HG03280 (cell line): Measurements from ENCODE around the gene ISYNA1.

Source experiments
- ATAC-seq: cut with Tn5 transposase; IDR thresholded peaks from one replicate; pipeline ENCODE4 v1.9.1; 2021; ENCODE audit warnings: mild to moderate bottlenecking, moderate library complexity; ENCODE audit not compliant: unreplicated experiment

The ISYNA1 gene

GRCh38 chr19:18433015-18433691 lies 4.8 kb downstream of the ISYNA1 start:
- ATAC-seq, result no peak

GRCh38 chr19:18432275-18433014 lies 5.5 kb downstream of the ISYNA1 start:
- no peak for ATAC-seq

DNA sequence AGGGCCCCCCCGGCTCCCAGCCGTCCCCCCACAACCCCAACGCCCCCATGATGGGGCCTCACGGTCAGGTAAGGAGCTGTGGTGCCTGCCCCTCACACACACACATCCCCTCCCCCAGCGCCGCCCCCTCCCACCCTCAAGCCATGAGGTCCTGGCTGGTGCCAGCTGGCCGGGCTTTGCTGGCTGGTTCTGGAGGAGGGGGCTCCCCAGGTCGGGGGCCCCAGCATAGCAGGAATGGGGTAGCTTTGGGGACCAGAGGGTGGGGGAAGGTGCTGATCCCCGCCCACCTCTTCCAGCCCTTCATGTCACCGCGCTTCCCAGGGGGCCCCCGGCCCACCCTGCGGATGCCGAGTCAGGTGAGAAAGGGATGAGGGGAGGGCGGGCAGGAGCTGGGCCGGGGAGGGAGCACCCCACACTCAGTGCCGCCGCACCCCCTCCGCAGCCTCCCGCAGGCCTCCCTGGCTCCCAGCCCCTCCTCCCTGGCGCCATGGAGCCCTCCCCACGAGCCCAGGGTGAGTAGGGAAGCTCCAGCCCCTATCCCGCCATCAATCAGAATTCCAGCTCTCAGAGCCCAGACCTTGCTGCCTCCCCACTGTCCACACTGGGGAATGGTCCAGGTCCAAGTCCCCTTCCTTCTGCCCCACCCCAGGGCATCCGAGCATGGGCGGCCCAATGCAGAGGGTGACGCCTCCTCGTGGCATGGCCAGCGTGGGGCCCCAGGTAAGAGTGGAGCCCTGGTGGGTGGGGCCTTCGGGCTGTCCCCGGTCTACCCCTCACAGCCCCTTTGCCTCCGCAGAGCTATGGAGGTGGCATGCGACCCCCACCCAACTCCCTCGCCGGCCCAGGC lies 6.4 kb downstream of the ISYNA1 start:
- no peak for ATAC-seq

- ATAC-seq, result no peak
Measured at GRCh38 chr19:18430417-18431144, 7.4 kb downstream of the ISYNA1 start.

DNA sequence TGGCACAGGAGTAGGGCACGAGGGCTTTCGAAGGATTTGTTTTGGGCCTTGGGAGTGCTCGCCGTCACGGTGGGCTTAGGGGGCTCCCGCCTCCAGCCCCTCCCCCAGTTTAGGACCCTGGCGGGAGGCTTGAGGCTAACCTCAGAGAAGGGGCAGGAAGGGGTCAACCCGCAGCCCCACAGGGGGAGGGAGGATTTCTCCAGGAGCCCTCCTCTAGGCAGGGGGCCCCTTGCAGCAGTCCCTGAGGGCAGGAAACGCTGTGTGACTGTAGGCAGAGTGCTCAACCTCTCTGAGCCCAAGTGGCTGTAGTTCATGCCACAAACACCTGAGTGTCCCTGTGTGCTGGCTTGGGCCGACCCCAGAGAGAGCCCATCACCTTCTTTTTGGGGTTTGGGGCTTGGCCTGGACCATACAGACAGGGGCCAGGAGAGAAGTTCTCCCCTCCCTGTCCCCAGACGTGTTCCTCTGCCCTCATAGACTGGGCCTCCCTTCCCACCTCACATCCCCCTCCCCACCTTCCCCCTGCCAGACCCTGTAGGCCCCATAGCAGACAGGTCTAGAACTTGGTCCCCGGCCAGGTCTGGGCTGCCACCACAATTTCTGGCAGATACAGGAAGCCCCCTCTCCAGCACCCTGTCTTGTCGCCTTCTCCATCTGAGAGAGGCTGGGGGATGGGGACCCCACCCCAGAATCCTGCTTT lies 8.1 kb downstream of the ISYNA1 start:
- no peak for ATAC-seq

DNA sequence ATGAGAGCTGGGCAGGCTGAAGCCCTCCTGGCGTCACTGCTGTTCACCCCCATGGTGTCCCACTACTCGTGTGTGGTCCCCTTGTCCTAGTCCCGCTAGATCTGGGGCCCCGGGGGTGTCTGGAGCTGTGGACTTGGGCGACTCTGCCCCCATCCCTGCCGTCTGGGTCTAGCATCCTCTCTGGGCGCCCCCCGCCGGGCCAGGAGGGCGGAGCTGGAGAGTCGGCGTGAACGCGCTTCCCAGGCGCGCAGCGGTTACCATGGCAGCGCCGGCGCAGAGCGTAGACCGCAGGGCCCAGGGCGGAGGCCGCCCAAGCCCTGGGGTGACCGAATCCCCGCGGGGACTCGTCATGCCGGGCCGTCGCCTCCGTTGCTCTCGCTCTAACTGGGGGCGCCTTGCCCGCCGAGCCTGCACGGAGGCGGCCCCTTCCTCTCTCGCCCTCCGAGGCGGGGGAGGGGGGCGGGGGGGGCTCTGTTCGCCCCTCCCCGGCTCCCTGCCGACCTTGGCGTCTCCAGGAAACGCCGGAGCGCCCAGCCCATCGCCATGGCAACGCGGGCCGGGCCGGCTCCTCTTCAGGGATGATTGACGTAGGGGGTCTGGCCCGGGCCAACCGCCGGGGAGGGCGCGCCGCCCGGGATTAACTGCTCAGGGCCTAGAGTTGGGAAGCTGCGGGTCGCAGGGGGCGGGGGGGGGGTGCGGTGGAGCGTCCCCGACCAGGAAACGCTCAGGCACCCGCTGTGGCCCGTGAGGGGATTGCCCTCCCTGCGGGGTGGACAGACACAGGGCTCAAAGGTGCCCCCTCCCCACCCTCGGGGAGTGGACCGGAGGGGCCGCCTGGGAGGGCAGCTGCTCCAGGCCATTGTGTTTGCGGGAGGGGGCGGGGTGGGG lies 8.9 kb downstream of the ISYNA1 start:
- peak; percentile 55 for ATAC-seq

DNA sequence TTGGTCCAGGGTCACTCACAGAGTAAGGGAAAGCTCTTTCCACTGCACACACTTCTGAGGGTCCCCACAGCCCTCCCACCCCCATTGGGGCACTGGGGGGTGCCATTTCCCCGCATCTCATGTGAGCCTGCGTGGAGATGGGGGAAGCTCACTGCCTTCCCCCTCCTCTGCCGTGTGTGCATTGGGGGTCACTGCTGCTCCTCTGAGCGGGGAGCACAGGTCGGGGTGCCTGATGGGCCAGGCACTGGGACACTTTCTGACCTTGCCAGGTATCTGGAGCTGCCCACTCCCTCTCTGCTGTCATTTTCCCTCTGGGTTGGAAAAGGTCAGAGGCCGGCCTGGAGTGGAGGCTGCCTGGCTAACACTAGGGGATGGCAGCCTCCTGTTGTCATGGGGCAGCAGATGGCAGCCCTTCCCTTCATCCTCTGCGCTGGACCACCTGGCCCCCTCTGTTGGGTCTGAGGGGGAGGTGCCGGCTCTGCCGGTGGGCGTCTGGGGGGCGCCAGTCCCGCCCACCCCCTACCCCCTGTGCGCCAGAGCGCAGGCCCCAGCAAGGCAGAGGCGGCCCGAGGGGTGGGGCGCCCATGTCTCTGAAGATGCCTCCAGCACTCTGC lies 9.7 kb downstream of the ISYNA1 start:
- no peak for ATAC-seq

- ATAC-seq, result no peak
Measured at GRCh38 chr19:18427743-18428113, 10.2 kb downstream of the ISYNA1 start.

- no peak for ATAC-seq
Measured at GRCh38 chr19:18427080-18427742, 10.7 kb downstream of the ISYNA1 start.

GRCh38 chr19:18426416-18426767 lies 11.5 kb downstream of the ISYNA1 start:
- no peak for ATAC-seq

DNA sequence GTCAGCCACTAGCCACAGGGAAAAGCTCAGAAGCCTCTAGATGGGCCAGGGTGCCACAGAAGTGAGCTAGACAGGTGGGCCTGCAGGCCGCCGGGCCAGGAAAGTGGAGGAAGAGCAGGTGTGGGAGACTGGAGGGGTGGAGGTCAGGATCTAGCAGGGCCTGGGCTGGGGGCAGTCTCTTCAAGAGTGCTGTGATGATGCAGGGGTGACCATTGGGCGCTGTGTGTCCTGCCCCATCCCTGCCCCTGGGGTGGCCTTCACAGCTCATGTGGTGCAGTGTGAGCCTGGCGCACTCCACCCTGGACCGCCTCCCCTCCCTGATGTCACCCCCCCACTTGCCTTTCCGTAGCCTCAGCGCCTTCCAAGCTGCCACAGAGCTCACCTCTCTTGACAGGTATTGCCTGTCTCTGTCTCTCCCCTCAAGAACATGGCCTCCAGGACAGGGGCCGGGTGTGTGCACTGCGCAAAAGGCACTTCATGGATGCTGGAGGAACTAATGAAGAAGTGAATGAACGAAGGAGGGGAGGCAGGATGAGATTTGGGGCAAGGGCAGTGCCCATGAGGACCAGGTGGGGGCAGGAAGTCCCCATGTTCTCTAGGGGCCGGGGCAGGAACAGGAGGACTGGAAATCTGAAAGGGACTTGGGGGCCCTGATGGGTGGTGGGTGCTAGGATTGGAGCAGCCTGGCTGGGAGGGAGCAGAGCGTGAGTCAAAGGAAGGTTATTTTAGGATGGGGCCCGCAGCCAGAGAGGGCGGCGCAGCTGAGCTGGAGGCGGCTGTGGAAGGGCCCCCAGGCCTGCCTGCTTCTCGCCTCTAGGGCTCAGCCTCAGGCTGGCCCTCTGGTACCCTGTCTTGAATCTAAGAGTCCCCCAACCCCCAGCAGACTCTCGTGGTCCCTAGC lies 12.2 kb downstream of the ISYNA1 start:
- no peak for ATAC-seq

DNA sequence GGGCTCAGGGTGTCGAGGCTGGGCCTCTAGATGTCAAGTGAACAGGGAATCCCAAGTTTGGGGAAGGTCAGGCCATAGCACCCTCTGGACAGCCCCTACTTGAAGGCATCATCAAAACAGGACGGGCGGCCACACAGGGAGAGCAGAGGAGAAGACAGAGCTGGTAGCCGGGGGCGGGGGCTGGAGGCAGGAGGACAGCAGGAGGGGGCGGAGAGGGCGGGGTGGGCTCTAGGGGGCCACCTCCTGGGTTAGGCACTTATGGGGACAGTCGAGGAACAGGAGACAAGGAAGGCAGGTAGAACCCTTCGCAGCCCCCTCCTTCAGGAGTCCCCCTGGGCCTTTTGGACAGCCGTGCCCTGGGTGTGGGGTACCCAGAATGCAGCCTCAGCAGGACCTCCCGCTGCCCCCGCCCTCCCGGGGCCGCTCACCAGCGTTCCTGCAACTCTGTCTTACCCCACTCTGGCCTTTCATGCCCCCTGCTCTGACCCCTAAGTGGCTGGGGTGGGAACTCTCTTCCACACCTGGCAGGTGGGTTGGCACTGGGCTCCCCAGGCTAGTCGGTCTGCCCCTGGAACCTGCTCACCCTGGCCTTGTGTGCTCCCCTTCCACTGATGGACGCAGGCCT lies 12.9 kb downstream of the ISYNA1 start:
- no peak for ATAC-seq

GRCh38 chr19:18424122-18424889 lies 13.6 kb downstream of the ISYNA1 start:
- ATAC-seq, result no peak

DNA sequence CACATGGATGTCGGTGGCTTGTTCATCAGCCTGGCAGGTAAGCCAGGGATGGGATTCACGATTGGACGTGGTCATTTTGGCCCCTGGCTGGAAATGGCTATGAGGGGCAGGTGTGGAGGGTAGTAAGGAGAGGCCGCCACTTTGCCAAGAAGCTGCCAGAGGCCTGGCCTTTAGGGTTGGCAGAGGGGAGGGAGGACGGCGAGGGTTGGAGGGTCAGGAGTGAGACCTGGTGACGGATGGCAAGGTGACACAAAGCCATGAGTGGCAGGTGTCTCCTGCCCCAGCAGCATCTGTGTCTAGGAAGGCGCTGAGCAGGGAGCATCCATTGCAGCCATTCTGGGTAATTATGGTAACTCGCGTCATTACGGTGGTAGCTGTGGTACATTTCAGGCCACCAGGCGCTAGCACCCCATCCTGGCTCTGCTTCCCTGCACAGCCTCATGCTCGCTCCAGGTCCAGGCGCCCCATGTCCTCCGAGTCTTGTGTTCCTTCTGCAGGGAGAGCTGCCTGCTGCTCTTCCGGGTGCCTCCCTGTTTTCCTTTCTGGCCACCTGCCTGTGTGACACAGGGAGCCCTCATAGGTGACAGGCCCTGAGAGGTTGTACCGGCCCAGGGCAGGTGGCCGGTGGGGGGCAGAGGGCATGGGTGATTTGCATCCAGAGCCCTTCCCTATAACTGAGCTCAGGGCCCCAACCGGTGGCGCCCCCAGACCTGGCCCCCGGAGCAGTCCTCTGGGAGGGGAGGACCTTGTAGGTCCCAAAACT lies 14.5 kb downstream of the ISYNA1 start:
- ATAC-seq, result no peak

- ATAC-seq, result no peak
Measured at GRCh38 chr19:18422530-18423191, 15.3 kb downstream of the ISYNA1 start.
